IPS-15b (cell line): ENCODE results near the gene KCNH5.
"Not testable (repeated sequence)": the region's sequence is repeated elsewhere in the genome, so short reads cannot be mapped to it uniquely, and the experiment has no call there.

Experiments
- H3K27me3 ChIP-seq: one replicate; pipeline ENCODE4 v1.6.1; 2013; ENCODE audit warnings: low read length; ENCODE audit not compliant: control insufficient read depth, insufficient read depth
- H3K36me3 ChIP-seq: one replicate; pipeline ENCODE4 v1.6.1; 2013; ENCODE audit warnings: low read length; ENCODE audit not compliant: control insufficient read depth, insufficient read depth
- H3K4me1 ChIP-seq: one replicate; pipeline ENCODE4 v1.6.1; 2013; ENCODE audit warnings: mild to moderate bottlenecking, low read length; ENCODE audit not compliant: control insufficient read depth, insufficient read depth
- H3K4me3 ChIP-seq: one replicate; pipeline ENCODE4 v1.5.1; 2013; ENCODE audit warnings: low read depth, low read length
- H3K9ac ChIP-seq: one replicate; pipeline ENCODE4 v1.6.1; 2013; ENCODE audit warnings: low read depth, mild to moderate bottlenecking, low read length
- H3K9me3 ChIP-seq: one replicate; pipeline ENCODE4 v1.6.1; 2013; ENCODE audit warnings: mild to moderate bottlenecking, low read length; ENCODE audit not compliant: control insufficient read depth, insufficient read depth

The KCNH5 gene

GRCh38 chr14:62778852-62779251 is 266.4 kb downstream of the KCNH5 start:
- Histone ChIP-seq H3K36me3 (no peaks in the 10 kb centered on the region), H3K9me3 (no peaks in the 10 kb centered on the region), H3K27me3 (no peaks in the 10 kb centered on the region), H3K4me1 (peaks cover 14% of the 10 kb centered on the region), H3K9ac (no peak overlapping the region), H3K4me3 (no peak overlapping the region)

- no peak overlapping the region for H3K9ac ChIP-seq
- H3K4me3 ChIP-seq, result no peak overlapping the region
- no peaks in the 10 kb centered on the region for H3K27me3 ChIP-seq
- H3K9me3 ChIP-seq, result no peaks in the 10 kb centered on the region
- H3K36me3 ChIP-seq, result no peaks in the 10 kb centered on the region
- H3K4me1 ChIP-seq, result peaks cover 14% of the 10 kb centered on the region
These were observed 266.9 kb downstream of the KCNH5 start for GRCh38 chr14:62778310-62778709.

GRCh38 chr14:62777510-62777909 is 267.7 kb downstream of the KCNH5 start:
- no peak overlapping the region for H3K9ac ChIP-seq
- no peak overlapping the region for H3K4me3 ChIP-seq
- H3K27me3 ChIP-seq, result no peaks in the 10 kb centered on the region
- H3K36me3 ChIP-seq, result no peaks in the 10 kb centered on the region
- H3K4me1 ChIP-seq, result peaks cover 14% of the 10 kb centered on the region
- H3K9me3 ChIP-seq, result no peaks in the 10 kb centered on the region

- no peaks in the 10 kb centered on the region for H3K27me3 ChIP-seq
- H3K4me1 ChIP-seq, result peaks cover 14% of the 10 kb centered on the region
- no peaks in the 10 kb centered on the region for H3K9me3 ChIP-seq
- no peak overlapping the region for H3K4me3 ChIP-seq
- H3K9ac ChIP-seq, result no peak overlapping the region
- no peaks in the 10 kb centered on the region for H3K36me3 ChIP-seq
These were observed 269.0 kb downstream of the KCNH5 start for GRCh38 chr14:62776300-62776699.

GRCh38 chr14:62768753-62769152 is 276.5 kb downstream of the KCNH5 start:
- H3K36me3 ChIP-seq, result no peaks in the 10 kb centered on the region

GRCh38 chr14:62763951-62764350 is 281.3 kb downstream of the KCNH5 start:
- Histone ChIP-seq H3K4me3 (no peak overlapping the region), H3K4me1 (no peaks in the 10 kb centered on the region), H3K9ac (no peak overlapping the region), H3K36me3 (no peaks in the 10 kb centered on the region), H3K9me3 (no peaks in the 10 kb centered on the region), H3K27me3 (no peaks in the 10 kb centered on the region)

More at GRCh38 chr14:62768753-62769152, 276.5 kb downstream of the KCNH5 start:
- Histone ChIP-seq H3K9ac (no peak overlapping the region), H3K4me3 (no peak overlapping the region), H3K27me3 (no peaks in the 10 kb centered on the region), H3K4me1 (no peaks in the 10 kb centered on the region), H3K9me3 (no peaks in the 10 kb centered on the region)

GRCh38 chr14:62759796-62760195 is 285.5 kb downstream of the KCNH5 start:
- H3K9me3 ChIP-seq, result no peaks in the 10 kb centered on the region
- no peaks in the 10 kb centered on the region for H3K36me3 ChIP-seq
- no peak overlapping the region for H3K9ac ChIP-seq
- H3K4me3 ChIP-seq, result no peak overlapping the region
- H3K4me1 ChIP-seq, result no peaks in the 10 kb centered on the region
- H3K27me3 ChIP-seq, result no peaks in the 10 kb centered on the region

GRCh38 chr14:62746881-62747280 is 298.4 kb downstream of the KCNH5 start:
- H3K36me3 ChIP-seq, H3K4me3 ChIP-seq, H3K9me3 ChIP-seq, H3K9ac ChIP-seq, H3K27me3 ChIP-seq, H3K4me1 ChIP-seq: not testable (repeated sequence)

GRCh38 chr14:62745496-62745895 is 299.8 kb downstream of the KCNH5 start:
- H3K4me3 ChIP-seq, result no peak overlapping the region
- peaks cover 5% of the 10 kb centered on the region for H3K4me1 ChIP-seq
- no peaks in the 10 kb centered on the region for H3K27me3 ChIP-seq
- H3K9ac ChIP-seq, result no peak overlapping the region
- no peaks in the 10 kb centered on the region for H3K36me3 ChIP-seq
- H3K9me3 ChIP-seq, result no peaks in the 10 kb centered on the region

- no peak overlapping the region for H3K9ac ChIP-seq
- H3K4me1 ChIP-seq, result peaks cover 5% of the 10 kb centered on the region
- H3K9me3 ChIP-seq, result no peaks in the 10 kb centered on the region
- no peaks in the 10 kb centered on the region for H3K36me3 ChIP-seq
- no peak overlapping the region for H3K4me3 ChIP-seq
- H3K27me3 ChIP-seq, result no peaks in the 10 kb centered on the region
These were observed 301.7 kb downstream of the KCNH5 start for GRCh38 chr14:62743560-62743959.

- no peak overlapping the region for H3K4me3 ChIP-seq
- no peaks in the 10 kb centered on the region for H3K27me3 ChIP-seq
- no peaks in the 10 kb centered on the region for H3K36me3 ChIP-seq
- H3K4me1 ChIP-seq, result peaks cover 5% of the 10 kb centered on the region
- no peak overlapping the region for H3K9ac ChIP-seq
- H3K9me3 ChIP-seq, result no peaks in the 10 kb centered on the region
These were observed 302.1 kb downstream of the KCNH5 start for GRCh38 chr14:62743118-62743517.

- Histone ChIP-seq H3K27me3 (no peaks in the 10 kb centered on the region), H3K36me3 (no peaks in the 10 kb centered on the region), H3K9me3 (peaks cover 2% of the 10 kb centered on the region), H3K9ac (no peak overlapping the region), H3K4me1 (peaks cover 5% of the 10 kb centered on the region), H3K4me3 (no peak overlapping the region)
These were observed 305.6 kb downstream of the KCNH5 start for GRCh38 chr14:62739647-62740046.
